ENCODE results near the gene MYO7A.
A peak's percentile ranks its signal among the peaks of the same experiment; 100 is the strongest.

MYO7A gene

GRCh38 chr11:77136074-77136473 is 8.0 kb downstream of the MYO7A start:
- Histone ChIP-seq H3K9ac (ENCODE audit: low read depth in 1 of 2, low read length in 2 of 2) (no peak overlapping the region), H3K9me3 (ENCODE audit: control insufficient read depth in 2 of 2, low read length in 2 of 2) (no peaks in the 10 kb centered on the region), H3K27me3 (ENCODE audit: control insufficient read depth in 2 of 2, insufficient read depth in 2 of 2, low read length in 2 of 2) (peaks cover 0 to 4% of the 10 kb centered on the region in 2 donors), H3K27ac (ENCODE audit: low read depth in 2 of 2, low read length in 2 of 2) (no peak overlapping the region), H3K36me3 (ENCODE audit: control insufficient read depth in 2 of 2, insufficient read depth in 2 of 2, low read length in 2 of 2) (no peaks in the 10 kb centered on the region), H3K4me1 (ENCODE audit: control insufficient read depth in 2 of 2, insufficient read depth in 2 of 2, low read length in 2 of 2) (peaks cover 0 to 16% of the 10 kb centered on the region in 2 donors), H3K4me3 (ENCODE audit: low read length in 2 of 2) (no peak overlapping the region)

GRCh38 chr11:77136784-77137420 is 8.9 kb downstream of the MYO7A start:
- H3K9me3 ChIP-seq (ENCODE audit: control insufficient read depth in 2 of 2, low read length in 2 of 2), result no peaks in the 10 kb centered on the region
- no peak overlapping the region for H3K9ac ChIP-seq (ENCODE audit: low read depth in 1 of 2, low read length in 2 of 2)
- peaks cover 0 to 4% of the 10 kb centered on the region in 2 donors for H3K27me3 ChIP-seq (ENCODE audit: control insufficient read depth in 2 of 2, insufficient read depth in 2 of 2, low read length in 2 of 2)
- H3K36me3 ChIP-seq (ENCODE audit: control insufficient read depth in 2 of 2, insufficient read depth in 2 of 2, low read length in 2 of 2), result no peaks in the 10 kb centered on the region
- H3K27ac ChIP-seq (ENCODE audit: low read depth in 2 of 2, low read length in 2 of 2), result no peak overlapping the region
- no peak overlapping the region for H3K4me3 ChIP-seq (ENCODE audit: low read length in 2 of 2)
- H3K4me1 ChIP-seq (ENCODE audit: control insufficient read depth in 2 of 2, insufficient read depth in 2 of 2, low read length in 2 of 2), result peaks cover 0 to 21% of the 10 kb centered on the region in 2 donors

GRCh38 chr11:77137421-77137820 is 9.4 kb downstream of the MYO7A start:
- Histone ChIP-seq H3K27ac (ENCODE audit: low read depth in 2 of 2, low read length in 2 of 2) (no peak overlapping the region), H3K36me3 (ENCODE audit: control insufficient read depth in 2 of 2, insufficient read depth in 2 of 2, low read length in 2 of 2) (no peaks in the 10 kb centered on the region), H3K27me3 (ENCODE audit: control insufficient read depth in 2 of 2, insufficient read depth in 2 of 2, low read length in 2 of 2) (peaks cover 0 to 4% of the 10 kb centered on the region in 2 donors), H3K4me1 (ENCODE audit: control insufficient read depth in 2 of 2, insufficient read depth in 2 of 2, low read length in 2 of 2) (peaks cover 0 to 21% of the 10 kb centered on the region in 2 donors), H3K4me3 (ENCODE audit: low read length in 2 of 2) (no peak overlapping the region), H3K9ac (ENCODE audit: low read depth in 1 of 2, low read length in 2 of 2) (no peak overlapping the region), H3K9me3 (ENCODE audit: control insufficient read depth in 2 of 2, low read length in 2 of 2) (no peaks in the 10 kb centered on the region)

GRCh38 chr11:77138106-77138649 is 10.1 kb downstream of the MYO7A start:
- Histone ChIP-seq H3K9ac (ENCODE audit: low read depth in 1 of 2, low read length in 2 of 2) (no peak overlapping the region), H3K36me3 (ENCODE audit: control insufficient read depth in 2 of 2, insufficient read depth in 2 of 2, low read length in 2 of 2) (no peaks in the 10 kb centered on the region), H3K27me3 (ENCODE audit: control insufficient read depth in 2 of 2, insufficient read depth in 2 of 2, low read length in 2 of 2) (peaks cover 0 to 4% of the 10 kb centered on the region in 2 donors), H3K4me3 (ENCODE audit: low read length in 2 of 2) (no peak overlapping the region), H3K9me3 (ENCODE audit: control insufficient read depth in 2 of 2, low read length in 2 of 2) (no peaks in the 10 kb centered on the region), H3K4me1 (ENCODE audit: control insufficient read depth in 2 of 2, insufficient read depth in 2 of 2, low read length in 2 of 2) (peaks cover 0 to 21% of the 10 kb centered on the region in 2 donors), H3K27ac (ENCODE audit: low read depth in 2 of 2, low read length in 2 of 2) (no peak overlapping the region)

GRCh38 chr11:77139201-77139600 is 11.2 kb downstream of the MYO7A start:
- no peak overlapping the region for H3K9ac ChIP-seq (ENCODE audit: low read depth in 1 of 2, low read length in 2 of 2)
- peaks cover 0 to 4% of the 10 kb centered on the region in 2 donors for H3K27me3 ChIP-seq (ENCODE audit: control insufficient read depth in 2 of 2, insufficient read depth in 2 of 2, low read length in 2 of 2)
- H3K36me3 ChIP-seq (ENCODE audit: control insufficient read depth in 2 of 2, insufficient read depth in 2 of 2, low read length in 2 of 2), result no peaks in the 10 kb centered on the region
- H3K9me3 ChIP-seq (ENCODE audit: control insufficient read depth in 2 of 2, low read length in 2 of 2), result no peaks in the 10 kb centered on the region
- H3K4me3 ChIP-seq (ENCODE audit: low read length in 2 of 2), result no peak overlapping the region
- H3K4me1 ChIP-seq (ENCODE audit: control insufficient read depth in 2 of 2, insufficient read depth in 2 of 2, low read length in 2 of 2), result peaks cover 0 to 21% of the 10 kb centered on the region in 2 donors
- no peak overlapping the region for H3K27ac ChIP-seq (ENCODE audit: low read depth in 2 of 2, low read length in 2 of 2)

GRCh38 chr11:77140231-77140851 is 12.3 kb downstream of the MYO7A start:
- Histone ChIP-seq H3K4me1 (ENCODE audit: control insufficient read depth in 2 of 2, insufficient read depth in 2 of 2, low read length in 2 of 2) (peaks cover 9 to 30% of the 10 kb centered on the region in 2 donors), H3K4me3 (ENCODE audit: low read length in 2 of 2) (no peak overlapping the region), H3K27me3 (ENCODE audit: control insufficient read depth in 2 of 2, insufficient read depth in 2 of 2, low read length in 2 of 2) (peaks cover 0 to 4% of the 10 kb centered on the region in 2 donors), H3K9me3 (ENCODE audit: control insufficient read depth in 2 of 2, low read length in 2 of 2) (no peaks in the 10 kb centered on the region), H3K27ac (ENCODE audit: low read depth in 2 of 2, low read length in 2 of 2) (peak overlapping the region; percentile 38 to 65), H3K9ac (ENCODE audit: low read depth in 1 of 2, low read length in 2 of 2) (peak overlapping the region in 1 of 2 donors; percentile 18), H3K36me3 (ENCODE audit: control insufficient read depth in 2 of 2, insufficient read depth in 2 of 2, low read length in 2 of 2) (no peaks in the 10 kb centered on the region)

GRCh38 chr11:77141034-77141433 is 13.0 kb downstream of the MYO7A start:
- Histone ChIP-seq H3K4me1 (ENCODE audit: control insufficient read depth in 2 of 2, insufficient read depth in 2 of 2, low read length in 2 of 2) (peaks cover 11 to 31% of the 10 kb centered on the region in 2 donors), H3K36me3 (ENCODE audit: control insufficient read depth in 2 of 2, insufficient read depth in 2 of 2, low read length in 2 of 2) (no peaks in the 10 kb centered on the region), H3K9me3 (ENCODE audit: control insufficient read depth in 2 of 2, low read length in 2 of 2) (no peaks in the 10 kb centered on the region), H3K4me3 (ENCODE audit: low read length in 2 of 2) (no peak overlapping the region), H3K9ac (ENCODE audit: low read depth in 1 of 2, low read length in 2 of 2) (no peak overlapping the region), H3K27ac (ENCODE audit: low read depth in 2 of 2, low read length in 2 of 2) (peak overlapping the region in 1 of 2 donors; percentile 65), H3K27me3 (ENCODE audit: control insufficient read depth in 2 of 2, insufficient read depth in 2 of 2, low read length in 2 of 2) (peaks cover 0 to 4% of the 10 kb centered on the region in 2 donors)

- Histone ChIP-seq H3K27ac (ENCODE audit: low read depth in 2 of 2, low read length in 2 of 2) (no peak overlapping the region), H3K4me3 (ENCODE audit: low read length in 2 of 2) (no peak overlapping the region)
Observed at GRCh38 chr11:77141475-77141874, 13.4 kb downstream of the MYO7A start.

GRCh38 chr11:77142091-77142975 is 14.3 kb downstream of the MYO7A start:
- no peak overlapping the region for H3K9ac ChIP-seq (ENCODE audit: low read depth in 1 of 2, low read length in 2 of 2)
- H3K4me1 ChIP-seq (ENCODE audit: control insufficient read depth in 2 of 2, insufficient read depth in 2 of 2, low read length in 2 of 2), result peaks cover 11 to 26% of the 10 kb centered on the region in 2 donors
- H3K9me3 ChIP-seq (ENCODE audit: control insufficient read depth in 2 of 2, low read length in 2 of 2), result no peaks in the 10 kb centered on the region
- H3K36me3 ChIP-seq (ENCODE audit: control insufficient read depth in 2 of 2, insufficient read depth in 2 of 2, low read length in 2 of 2), result no peaks in the 10 kb centered on the region
- no peak overlapping the region for H3K4me3 ChIP-seq (ENCODE audit: low read length in 2 of 2)
- H3K27me3 ChIP-seq (ENCODE audit: control insufficient read depth in 2 of 2, insufficient read depth in 2 of 2, low read length in 2 of 2), result no peaks in the 10 kb centered on the region
- no peak overlapping the region for H3K27ac ChIP-seq (ENCODE audit: low read depth in 2 of 2, low read length in 2 of 2)

More at GRCh38 chr11:77141475-77141874, 13.4 kb downstream of the MYO7A start:
- peaks cover 11 to 31% of the 10 kb centered on the region in 2 donors for H3K4me1 ChIP-seq (ENCODE audit: control insufficient read depth in 2 of 2, insufficient read depth in 2 of 2, low read length in 2 of 2)
- H3K36me3 ChIP-seq (ENCODE audit: control insufficient read depth in 2 of 2, insufficient read depth in 2 of 2, low read length in 2 of 2), result no peaks in the 10 kb centered on the region
- no peaks in the 10 kb centered on the region for H3K9me3 ChIP-seq (ENCODE audit: control insufficient read depth in 2 of 2, low read length in 2 of 2)
- H3K9ac ChIP-seq (ENCODE audit: low read depth in 1 of 2, low read length in 2 of 2), result no peak overlapping the region
- no peaks in the 10 kb centered on the region for H3K27me3 ChIP-seq (ENCODE audit: control insufficient read depth in 2 of 2, insufficient read depth in 2 of 2, low read length in 2 of 2)
